AG04450 (cell line): ENCODE results near the gene SVOP. TPM values are rescaled to one million over a fixed set of nuclear protein-coding genes. Genes with fewer than 3 reads are reported as not detected.
A peak's percentile ranks its signal among the peaks of the same experiment; 100 is the strongest.

Source experiments
- CTCF ChIA-PET: fragments of 300-600, 350-600 bp; formaldehyde crosslinking; extraction: SDS; loops from one replicate; lab custom pipeline; 2022; ENCODE audit warnings: antibody characterized with exemption, inconsistent platforms; lab: Charles Lee
- POLR2A ChIA-PET: fragments of 350-600 bp; formaldehyde crosslinking; extraction: SDS; loops from one replicate; lab custom pipeline; 2021; ENCODE audit warnings: antibody characterized with exemption, inconsistent platforms; lab: Yijun Ruan, JAX
- DNase-seq: peaks from one replicate; pipeline ENCODE4 v3.0.0-alpha.2; 2011; ENCODE audit warnings: low read depth, low spot score
- H3K27ac ChIP-seq: one replicate; pipeline ENCODE4 v1.5.1; 2012; ENCODE audit warnings: low read depth, low read length, control low read depth
- H3K27me3 ChIP-seq: one replicate; pipeline ENCODE4 v1.6.0; 2012; ENCODE audit warnings: low read length; ENCODE audit not compliant: control insufficient read depth, insufficient read depth
- H3K4me3 ChIP-seq: 2 replicates; pipeline ENCODE4 v1.5.1; 2011; ENCODE audit warnings: mild to moderate bottlenecking, low read depth, low read length, control low read depth
- H3K9me3 ChIP-seq: 2 replicates; pipeline ENCODE4 v1.5.1; 2012; ENCODE audit warnings: low read length; ENCODE audit not compliant: control insufficient read depth, insufficient read depth
- polyA plus RNA-seq: library from polyadenylated mRNA; depleted of rRNA; stranded (reverse); fragments of >200 nt; gene quantifications from 2 replicates; pipeline ENCODE4 v1.2.3, GENCODE V29; 2011
- TF ChIP-seq, protein P1 (sequence below): IDR thresholded peaks from 2 replicates; pipeline ENCODE4 v1.5.1; 2011; ENCODE audit warnings: low read depth, low read length, control low read depth, inconsistent platforms

SVOP gene
- polyA plus RNA-seq, 1 experiment: not detected

DNA sequence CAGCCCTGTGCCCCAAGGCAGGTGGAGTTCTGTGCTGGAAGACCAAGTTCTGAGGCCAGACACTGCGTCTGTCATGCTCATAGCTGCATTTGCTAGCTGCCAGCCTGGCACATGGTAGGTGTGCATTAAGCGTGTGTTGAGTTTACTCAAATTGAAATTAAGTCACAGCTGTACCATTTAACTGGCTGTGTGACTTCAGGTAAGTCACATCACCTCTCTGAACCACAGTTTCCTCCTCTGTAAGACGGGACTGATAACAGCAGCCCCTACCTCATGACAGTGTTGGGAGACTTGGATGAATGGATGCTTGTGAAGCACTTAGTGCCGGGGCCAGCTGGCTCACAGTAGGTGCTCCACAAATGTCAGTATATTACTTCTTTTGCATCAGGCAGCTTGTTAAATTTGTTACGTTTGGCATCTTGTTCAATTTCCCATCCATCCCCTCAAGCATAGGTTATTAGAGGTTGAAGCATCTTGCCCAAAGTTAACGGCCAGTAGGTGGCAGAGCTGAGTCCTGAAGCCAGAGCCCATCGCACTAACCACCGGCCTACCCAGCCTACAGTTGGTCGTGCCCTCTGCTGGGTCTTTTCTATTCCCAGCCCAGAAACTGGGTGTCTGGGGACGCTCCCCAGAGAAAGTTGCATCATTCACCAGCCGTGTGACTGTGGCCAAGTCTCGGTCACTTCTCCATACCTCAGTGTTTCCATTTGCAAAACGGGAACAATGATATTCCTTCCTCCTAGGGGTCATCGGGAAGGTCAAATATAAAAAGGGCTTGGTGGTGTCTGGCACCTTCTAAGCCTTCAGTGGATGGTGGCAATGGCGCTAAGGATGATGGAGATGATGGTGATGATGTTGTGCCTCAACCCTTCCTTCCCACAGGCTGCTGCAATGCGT, 136.5 kb downstream of the SVOP start:
- Histone ChIP-seq H3K27me3 (peaks cover 6% of the 10 kb centered on the region), H3K4me3 (no peak overlapping the region), H3K27ac (no peak overlapping the region), H3K9me3 (no peaks in the 10 kb centered on the region; the same call in 1 of the 2 replicates)
- no peak for DNase-seq
- ChIA-PET POLR2A (no interaction called here), CTCF (interaction anchor here (0.7 to 1.6 kb wide), 6 partner anchors 10 to 501 kb away, joined by 3 to 5 read pairs (median 4); no protein-coding TSS in a partner anchor)
- TF ChIP-seq, protein P1, sequence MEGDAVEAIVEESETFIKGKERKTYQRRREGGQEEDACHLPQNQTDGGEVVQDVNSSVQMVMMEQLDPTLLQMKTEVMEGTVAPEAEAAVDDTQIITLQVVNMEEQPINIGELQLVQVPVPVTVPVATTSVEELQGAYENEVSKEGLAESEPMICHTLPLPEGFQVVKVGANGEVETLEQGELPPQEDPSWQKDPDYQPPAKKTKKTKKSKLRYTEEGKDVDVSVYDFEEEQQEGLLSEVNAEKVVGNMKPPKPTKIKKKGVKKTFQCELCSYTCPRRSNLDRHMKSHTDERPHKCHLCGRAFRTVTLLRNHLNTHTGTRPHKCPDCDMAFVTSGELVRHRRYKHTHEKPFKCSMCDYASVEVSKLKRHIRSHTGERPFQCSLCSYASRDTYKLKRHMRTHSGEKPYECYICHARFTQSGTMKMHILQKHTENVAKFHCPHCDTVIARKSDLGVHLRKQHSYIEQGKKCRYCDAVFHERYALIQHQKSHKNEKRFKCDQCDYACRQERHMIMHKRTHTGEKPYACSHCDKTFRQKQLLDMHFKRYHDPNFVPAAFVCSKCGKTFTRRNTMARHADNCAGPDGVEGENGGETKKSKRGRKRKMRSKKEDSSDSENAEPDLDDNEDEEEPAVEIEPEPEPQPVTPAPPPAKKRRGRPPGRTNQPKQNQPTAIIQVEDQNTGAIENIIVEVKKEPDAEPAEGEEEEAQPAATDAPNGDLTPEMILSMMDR: peak; percentile 46

DNA sequence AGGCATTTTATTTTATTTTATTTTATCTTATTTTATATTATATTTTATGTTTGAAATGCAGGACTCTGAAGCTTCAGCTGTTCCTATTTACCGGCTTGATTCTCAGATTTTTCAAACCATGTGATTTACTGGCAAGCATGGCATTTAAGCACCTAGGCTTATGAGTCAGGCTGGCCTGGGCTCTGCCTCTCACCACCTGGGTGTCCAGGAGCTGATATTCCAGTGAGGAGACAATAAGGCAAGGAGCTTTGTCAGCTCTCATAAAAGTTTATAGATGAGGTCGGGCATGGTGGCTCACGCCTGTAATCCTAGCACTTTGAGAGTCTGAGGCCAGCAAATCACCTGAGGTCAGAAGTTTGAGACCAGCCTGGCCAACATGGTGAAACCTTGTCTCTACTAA, 138.9 kb downstream of the SVOP start:
- ChIA-PET CTCF (no interaction called here), POLR2A (no interaction called here)
- Histone ChIP-seq H3K9me3 (no peaks in the 10 kb centered on the region; the same call in 1 of the 2 replicates), H3K4me3 (no peak overlapping the region), H3K27ac (no peak overlapping the region), H3K27me3 (peaks cover 12% of the 10 kb centered on the region)
- DNase-seq: no peak
- TF ChIP-seq, protein P1: no peak

DNA sequence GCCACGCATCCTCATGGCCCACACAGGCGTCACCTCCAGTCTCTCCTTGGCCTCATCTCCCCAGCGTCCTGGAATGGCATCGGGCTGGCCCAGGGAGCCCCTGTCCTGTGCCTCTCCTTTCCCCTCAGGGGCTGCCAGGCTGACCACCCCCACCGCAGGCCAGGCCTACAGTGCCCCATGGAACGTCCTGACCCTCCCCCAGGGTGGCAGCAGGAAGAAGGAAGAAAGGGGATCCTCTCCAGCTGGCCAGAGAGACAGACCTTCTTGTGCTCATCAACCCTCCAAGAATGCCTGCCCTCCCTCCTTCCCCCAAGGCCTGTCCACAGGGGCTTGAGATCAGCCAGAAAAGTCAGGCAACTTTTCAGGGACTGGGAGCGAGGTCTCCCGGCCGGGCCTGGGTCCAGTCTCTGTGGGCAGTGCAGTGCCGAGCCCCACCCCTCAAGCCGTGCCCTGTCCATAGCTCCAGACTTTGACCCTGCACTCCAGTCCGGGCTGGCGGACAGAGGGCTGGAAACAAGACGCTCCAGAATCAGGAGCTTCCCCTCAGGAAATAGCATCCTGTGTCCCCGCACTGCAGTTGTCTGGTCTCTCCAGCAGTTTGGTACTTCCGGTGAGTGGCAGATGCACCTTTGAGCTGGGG, 141.1 kb downstream of the SVOP start, which contains the start of gene DAO:
Gene DAO, plus strand, starts transcription at position 478 of the 640 bp plus-strand sequence. CDS start 4,915 bp downstream, outside the sequence.
- ChIA-PET CTCF (no interaction called here), POLR2A (no interaction called here)
- H3K27me3 ChIP-seq: peaks cover 12% of the 10 kb centered on the region
- no peak for DNase-seq
- TF ChIP-seq, protein P1: no peak
- H3K27ac ChIP-seq: no peak within 1 kb of the TSS
- H3K9me3 ChIP-seq: no peaks in the 10 kb centered on the region
- H3K4me3 ChIP-seq: no peak within 1 kb of the TSS

DNA sequence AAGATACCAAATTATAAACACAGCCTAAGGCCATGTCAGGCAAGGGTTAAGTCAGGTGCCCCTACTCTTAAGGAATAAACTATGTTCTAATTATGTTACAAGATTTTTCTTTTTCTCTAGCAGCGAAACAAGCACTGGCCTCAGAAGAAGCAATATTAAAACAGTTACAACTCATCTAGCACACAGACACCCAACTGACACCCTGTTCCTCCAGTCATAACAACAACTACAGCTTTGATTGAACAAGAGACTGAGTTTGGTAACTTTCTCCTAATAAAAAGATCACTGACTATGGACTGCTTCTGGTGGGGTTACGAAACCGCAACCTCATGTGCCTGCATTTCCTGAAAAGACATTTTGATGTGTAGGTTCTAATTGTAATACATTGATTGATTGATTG, 144.3 kb downstream of the SVOP start:
- TF ChIP-seq, protein P1: no peak
- H3K9me3 ChIP-seq: no peaks in the 10 kb centered on the region
- H3K27me3 ChIP-seq: peaks cover 12% of the 10 kb centered on the region
- POLR2A ChIA-PET: no interaction called here
- no peak for DNase-seq
- H3K4me3 ChIP-seq: no peak overlapping the region
- H3K27ac ChIP-seq: no peak overlapping the region
- CTCF ChIA-PET: no interaction called here
